Stimulated activated naive CD8-positive, alpha-beta T cell treated with anti-CD3 and anti-CD28 coated beads, Interleukin-15, amount 100 ng/mL, for 72 hours (primary cell): ENCODE results near the gene PLCD3.

Source experiments
- ATAC-seq: fragments of 150-1000 bp; cut with Tn5 transposase; 2 replicates; pipeline ENCODE4 v1.10.0; 2021; ENCODE audit warnings: mild to moderate bottlenecking, moderate library complexity
- DNase-seq, 2 donors: peaks; one replicate each; pipeline ENCODE4 v3.0.0; 2021 to 2022
- H3K27ac Mint-ChIP-seq, 2 donors: one replicate each; pipeline ENCODE4 v1.8.0; 2022; ENCODE audit warnings: mild to moderate bottlenecking in 2 of 2, mixed read lengths in 2 of 2, moderate library complexity in 2 of 2
- H3K27me3 Mint-ChIP-seq: one replicate; pipeline ENCODE4 v1.8.0; 2022; ENCODE audit warnings: mixed read lengths
- H3K4me1 Mint-ChIP-seq: one replicate; pipeline ENCODE4 v1.8.0; 2022; ENCODE audit warnings: mild to moderate bottlenecking, mixed read lengths
- H3K4me3 Mint-ChIP-seq, 2 donors: one replicate each; pipeline ENCODE4 v1.8.0; 2022; ENCODE audit warnings: mild to moderate bottlenecking in 2 of 2, mixed read lengths in 2 of 2, moderate library complexity in 1 of 2
- H3K9me3 Mint-ChIP-seq, 2 donors: one replicate each; pipeline ENCODE4 v1.8.0; 2022; ENCODE audit warnings: mixed read lengths in 2 of 2

The PLCD3 gene

DNA sequence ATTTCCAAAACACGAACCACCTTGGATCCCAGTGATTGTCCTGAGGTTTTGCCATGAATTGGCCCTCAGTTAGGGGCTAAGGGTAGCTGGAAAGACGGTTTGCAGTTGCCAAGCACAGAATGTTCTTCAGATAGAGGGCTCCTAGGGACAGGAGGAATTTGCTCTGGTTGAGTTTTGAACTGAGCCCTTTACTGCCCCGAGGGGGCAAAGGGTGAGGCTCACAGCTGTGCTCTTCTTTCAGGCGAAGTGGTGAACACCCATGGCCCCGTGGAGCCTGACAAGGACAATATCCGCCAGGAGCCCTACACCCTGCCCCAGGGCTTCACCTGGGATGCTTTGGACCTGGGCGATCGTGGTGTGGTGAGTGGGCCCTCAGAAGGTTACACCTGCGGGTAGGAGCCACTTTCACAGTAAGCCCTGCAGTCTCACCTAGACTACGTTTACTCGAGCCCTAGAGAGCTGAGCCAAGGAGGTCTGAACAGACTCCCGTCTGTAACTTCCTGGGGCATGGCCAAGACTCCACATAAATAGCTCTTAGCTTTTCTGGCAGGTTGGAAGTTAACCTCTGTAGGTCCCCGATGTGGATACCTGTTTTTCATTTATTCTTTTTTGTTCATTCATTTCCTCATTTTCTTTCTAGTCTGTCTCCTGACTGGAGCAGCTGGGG is 38.7 kb downstream of the PLCD3 start:
- H3K27ac Mint-ChIP-seq, result no peak overlapping the region
- no peak for ATAC-seq

GRCh38 chr17:45092911-45093430 is 39.3 kb downstream of the PLCD3 start:
- ATAC-seq (no peak), DNase-seq (no peak)
- Mint-ChIP-seq H3K27me3 (no peaks in the 10 kb centered on the region), H3K4me1 (peaks cover 4% of the 10 kb centered on the region), H3K27ac (no peak overlapping the region), H3K4me3 (no peak overlapping the region), H3K9me3 (no peaks in the 10 kb centered on the region)

More for the DNA sequence above, 38.7 kb downstream of the PLCD3 start:
- Mint-ChIP-seq H3K4me1 (peaks cover 7% of the 10 kb centered on the region), H3K4me3 (no peak overlapping the region), H3K27me3 (no peaks in the 10 kb centered on the region), H3K9me3 (no peaks in the 10 kb centered on the region)
- DNase-seq, result no peak

- no peak overlapping the region for H3K4me3 Mint-ChIP-seq
- H3K27ac Mint-ChIP-seq, result peak overlapping the region in 1 of 2 donors; percentile 74
- no peaks in the 10 kb centered on the region for H3K27me3 Mint-ChIP-seq
- DNase-seq (no peak), ATAC-seq (no peak)
- no peaks in the 10 kb centered on the region for H3K4me1 Mint-ChIP-seq
- H3K9me3 Mint-ChIP-seq, result no peaks in the 10 kb centered on the region
These were observed 40.4 kb downstream of the PLCD3 start for GRCh38 chr17:45091778-45092425.

GRCh38 chr17:45090711-45091110 is 41.6 kb downstream of the PLCD3 start:
- Mint-ChIP-seq H3K4me3 (no peak overlapping the region), H3K9me3 (no peaks in the 10 kb centered on the region), H3K27ac (peak overlapping the region in 1 of 2 donors; percentile 19), H3K4me1 (no peaks in the 10 kb centered on the region), H3K27me3 (no peaks in the 10 kb centered on the region)
- no peak for DNase-seq
- ATAC-seq, result no peak

GRCh38 chr17:45088741-45089140 is 43.6 kb downstream of the PLCD3 start:
- Mint-ChIP-seq H3K4me1 (no peaks in the 10 kb centered on the region), H3K27ac (peak overlapping the region in 1 of 2 donors; percentile 27)

DNA sequence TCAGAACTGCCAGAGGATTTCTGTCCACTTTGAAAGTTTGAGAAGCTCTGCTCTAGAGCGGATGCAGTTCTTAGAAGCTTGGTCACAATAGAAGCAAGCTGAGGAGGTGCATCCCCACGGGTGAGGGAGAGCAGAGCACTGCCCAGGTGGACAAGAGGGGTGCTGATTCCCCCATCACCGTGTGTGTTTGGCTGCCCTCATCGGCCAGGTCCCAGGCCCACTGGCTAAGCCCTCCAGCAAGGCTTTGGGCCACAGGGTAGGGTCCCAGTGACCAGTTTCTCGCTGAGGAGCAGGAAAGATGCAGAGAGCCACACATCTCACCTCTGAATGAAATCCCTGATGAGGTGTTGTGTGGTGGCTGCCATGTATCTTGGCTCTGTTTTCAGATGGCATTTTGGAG is 44.3 kb downstream of the PLCD3 start:
- ATAC-seq (no peak), DNase-seq (no peak)
- H3K27ac Mint-ChIP-seq, result no peak overlapping the region
- H3K4me1 Mint-ChIP-seq, result no peaks in the 10 kb centered on the region
- no peaks in the 10 kb centered on the region for H3K9me3 Mint-ChIP-seq
- no peak overlapping the region for H3K4me3 Mint-ChIP-seq
- H3K27me3 Mint-ChIP-seq, result no peaks in the 10 kb centered on the region

More at GRCh38 chr17:45088741-45089140, 43.6 kb downstream of the PLCD3 start:
- DNase-seq (no peak), ATAC-seq (no peak)
- Mint-ChIP-seq H3K4me3 (no peak overlapping the region), H3K9me3 (no peaks in the 10 kb centered on the region), H3K27me3 (no peaks in the 10 kb centered on the region)

GRCh38 chr17:45087504-45087975 is 44.8 kb downstream of the PLCD3 start:
- no peak overlapping the region for H3K27ac Mint-ChIP-seq
- ATAC-seq (no peak), DNase-seq (no peak)
- no peaks in the 10 kb centered on the region for H3K27me3 Mint-ChIP-seq
- no peaks in the 10 kb centered on the region for H3K4me1 Mint-ChIP-seq
- H3K9me3 Mint-ChIP-seq, result no peaks in the 10 kb centered on the region
- no peak overlapping the region for H3K4me3 Mint-ChIP-seq

- ATAC-seq (no peak), DNase-seq (no peak)
- Mint-ChIP-seq H3K27me3 (no peaks in the 10 kb centered on the region), H3K4me1 (no peaks in the 10 kb centered on the region), H3K27ac (no peak overlapping the region), H3K9me3 (no peaks in the 10 kb centered on the region), H3K4me3 (no peak overlapping the region)
These were observed 45.3 kb downstream of the PLCD3 start for GRCh38 chr17:45086865-45087503.

DNA sequence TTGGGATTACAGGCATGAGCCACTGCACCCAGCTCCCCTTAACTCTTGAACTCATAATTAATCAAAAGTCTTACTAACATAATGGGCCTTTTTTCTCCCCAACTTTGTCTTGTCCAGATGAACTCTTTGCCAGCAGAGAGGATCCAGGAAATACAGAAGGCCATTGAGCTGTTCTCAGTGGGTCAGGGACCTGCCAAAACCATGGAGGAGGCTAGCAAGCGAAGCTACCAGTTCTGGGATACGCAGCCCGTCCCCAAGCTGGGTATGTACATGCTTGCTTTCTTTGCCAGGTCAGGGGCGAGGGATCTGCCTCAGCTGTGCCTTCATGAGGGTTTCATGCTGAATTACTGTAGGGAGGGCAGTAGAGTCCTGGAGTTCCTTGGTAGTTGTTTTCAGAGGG is 45.9 kb downstream of the PLCD3 start:
- no peak for DNase-seq
- Mint-ChIP-seq H3K27ac (peak overlapping the region in 1 of 2 donors; percentile 42), H3K27me3 (no peaks in the 10 kb centered on the region), H3K9me3 (no peaks in the 10 kb centered on the region), H3K4me1 (no peaks in the 10 kb centered on the region), H3K4me3 (no peak overlapping the region)
- ATAC-seq, result no peak

GRCh38 chr17:45081047-45081703 is 51.1 kb downstream of the PLCD3 start:
- Mint-ChIP-seq H3K27ac (peak overlapping the region in 1 of 2 donors; percentile 30), H3K27me3 (no peaks in the 10 kb centered on the region), H3K4me3 (no peak overlapping the region), H3K4me1 (peaks cover 13% of the 10 kb centered on the region), H3K9me3 (no peaks in the 10 kb centered on the region)
- no peak for ATAC-seq
- DNase-seq, result no peak

GRCh38 chr17:45077643-45078042 is 54.7 kb downstream of the PLCD3 start:
- Mint-ChIP-seq H3K4me1 (peaks cover 36% of the 10 kb centered on the region), H3K9me3 (no peaks in the 10 kb centered on the region), H3K4me3 (no peak overlapping the region), H3K27me3 (no peaks in the 10 kb centered on the region), H3K27ac (no peak overlapping the region)
- ATAC-seq (no peak), DNase-seq (no peak)

GRCh38 chr17:45073414-45074070 is 58.8 kb downstream of the PLCD3 start:
- H3K4me3 Mint-ChIP-seq, result no peak overlapping the region
- peaks cover 45% of the 10 kb centered on the region for H3K4me1 Mint-ChIP-seq
- DNase-seq (no peak), ATAC-seq (no peak)
- no peaks in the 10 kb centered on the region for H3K9me3 Mint-ChIP-seq
- no peaks in the 10 kb centered on the region for H3K27me3 Mint-ChIP-seq
- peak overlapping the region; percentile 60 to 89 for H3K27ac Mint-ChIP-seq

DNA sequence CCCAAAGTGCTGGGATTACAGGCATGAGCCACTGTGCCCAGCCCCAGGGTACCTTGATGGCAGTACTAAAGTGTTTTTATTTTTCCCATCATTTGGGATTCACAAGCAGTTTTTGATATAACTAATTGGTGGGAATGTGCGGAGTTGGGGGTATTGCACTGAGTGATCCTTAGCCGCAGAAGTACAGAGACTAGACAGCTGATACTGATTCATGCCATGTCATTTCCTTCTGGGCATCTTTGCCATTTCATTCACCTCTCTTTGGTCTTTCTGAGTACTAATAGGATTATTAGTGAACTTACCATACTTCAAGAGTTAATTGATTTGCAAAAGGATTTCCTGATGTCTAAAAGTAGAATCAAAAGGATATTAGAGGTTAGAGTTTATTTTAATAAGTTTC is 61.5 kb downstream of the PLCD3 start:
- Mint-ChIP-seq H3K4me3 (no peak overlapping the region), H3K4me1 (peaks cover 44% of the 10 kb centered on the region), H3K9me3 (no peaks in the 10 kb centered on the region), H3K27ac (peak overlapping the region in 1 of 2 donors; percentile 52), H3K27me3 (no peaks in the 10 kb centered on the region)
- ATAC-seq (no peak), DNase-seq (no peak)

- Mint-ChIP-seq H3K4me1 (peaks cover 42% of the 10 kb centered on the region), H3K27ac (no peak overlapping the region)
- no peak for ATAC-seq
These were observed 62.3 kb downstream of the PLCD3 start for GRCh38 chr17:45070001-45070400.

DNA sequence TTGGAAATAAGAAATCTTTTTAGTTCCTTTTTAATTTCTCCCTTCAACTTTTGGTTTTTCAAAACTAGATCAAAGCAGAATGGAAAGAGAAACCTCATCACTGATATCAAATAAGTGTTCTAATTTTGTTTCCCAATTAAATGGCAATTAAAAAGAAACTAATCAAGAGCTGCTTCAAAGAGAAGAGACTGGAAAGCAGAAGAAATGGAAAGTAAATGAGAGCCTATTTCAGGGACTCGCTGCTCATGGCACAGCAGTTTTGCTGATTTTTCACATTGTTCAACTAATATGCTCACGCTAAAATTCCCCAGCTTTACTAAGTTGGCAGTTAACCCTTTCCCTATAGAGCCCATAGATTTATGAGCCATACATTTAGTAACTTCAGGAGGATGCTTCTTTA is 64.7 kb downstream of the PLCD3 start:
- no peak for DNase-seq
- Mint-ChIP-seq H3K27ac (no peak overlapping the region), H3K27me3 (no peaks in the 10 kb centered on the region), H3K9me3 (no peaks in the 10 kb centered on the region), H3K4me1 (peaks cover 50% of the 10 kb centered on the region), H3K4me3 (no peak overlapping the region)
- ATAC-seq, result no peak

More at GRCh38 chr17:45070001-45070400, 62.3 kb downstream of the PLCD3 start:
- Mint-ChIP-seq H3K9me3 (no peaks in the 10 kb centered on the region), H3K27me3 (no peaks in the 10 kb centered on the region), H3K4me3 (no peak overlapping the region)
- DNase-seq, result no peak
